Inflammatory macrophage treated with lipopolysaccharide for 4 hours (primary cell): ENCODE data around the gene EXOC3L1.
A peak's percentile ranks its signal among the peaks of the same experiment; 100 is the strongest.

Experiments used
- DNase-seq: peaks from one replicate; pipeline ENCODE4 v3.0.0-alpha.2; 2020

Gene EXOC3L1

DNA sequence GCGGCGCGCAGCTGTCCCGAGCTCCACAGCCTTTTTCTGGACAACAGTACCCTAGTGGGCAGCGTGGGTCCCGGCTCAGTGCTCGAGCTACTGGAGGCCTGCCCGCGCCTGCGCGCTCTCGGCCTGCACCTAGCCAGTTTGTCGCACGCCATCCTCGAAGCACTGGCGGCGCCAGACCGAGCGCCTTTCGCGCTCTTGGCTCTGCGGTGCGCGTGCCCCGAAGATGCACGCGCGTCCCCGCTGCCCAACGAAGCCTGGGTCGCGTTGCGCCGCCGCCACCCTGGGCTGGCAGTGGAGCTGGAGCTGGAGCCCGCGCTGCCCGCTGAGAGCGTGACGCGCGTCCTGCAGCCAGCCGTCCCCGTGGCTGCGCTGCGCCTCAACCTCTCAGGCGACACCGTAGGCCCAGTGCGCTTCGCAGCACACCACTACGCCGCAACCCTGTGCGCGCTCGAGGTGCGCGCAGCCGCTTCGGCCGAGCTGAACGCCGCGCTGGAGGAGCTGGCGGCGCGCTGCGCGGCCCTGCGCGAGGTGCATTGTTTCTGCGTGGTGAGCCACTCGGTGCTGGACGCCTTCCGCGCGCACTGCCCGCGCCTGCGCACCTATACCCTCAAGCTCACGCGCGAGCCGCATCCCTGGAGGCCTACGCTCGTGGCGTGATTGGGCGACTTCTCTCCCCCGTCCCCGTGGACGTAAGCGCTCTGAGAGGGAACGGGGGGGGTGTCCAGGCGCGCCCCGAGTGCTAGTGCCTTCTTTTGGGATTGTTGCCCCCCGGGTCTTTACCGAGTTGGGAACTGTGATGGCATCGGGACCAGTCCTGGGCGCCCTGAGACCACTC lies 26.6 kb downstream of the EXOC3L1 start:
- peak; percentile 32 for DNase-seq

DNA sequence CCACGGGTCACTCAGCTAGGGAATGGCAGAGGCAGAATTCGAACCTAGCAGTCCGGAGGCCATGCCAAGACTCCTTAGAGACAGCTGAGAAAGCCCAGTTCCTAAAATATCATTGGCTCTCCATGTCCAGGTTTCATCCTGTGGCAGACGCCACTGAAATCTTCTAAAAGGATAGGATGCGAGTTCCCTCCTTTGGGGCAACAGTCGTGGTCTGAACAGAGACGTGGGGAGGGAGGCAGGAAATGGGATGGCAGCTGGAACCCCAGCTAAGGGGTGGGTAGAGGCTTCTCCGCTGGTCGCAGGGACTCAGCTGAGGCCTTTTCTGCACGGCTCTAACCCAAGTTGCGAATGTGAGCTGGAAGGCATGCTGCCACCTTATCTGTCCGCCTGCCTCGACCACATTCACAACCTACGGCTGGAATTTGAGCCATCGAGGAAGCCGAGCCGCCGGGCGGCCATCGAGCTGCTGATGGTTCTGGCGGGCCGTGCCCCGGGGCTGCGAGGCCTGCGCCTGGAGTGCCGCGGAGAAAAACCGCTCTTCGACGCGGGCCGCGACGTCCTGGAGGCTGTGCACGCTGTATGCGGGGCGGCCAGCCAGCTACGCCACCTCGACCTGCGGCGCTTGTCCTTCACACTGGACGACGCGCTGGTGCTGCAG lies 27.3 kb downstream of the EXOC3L1 start:
- DNase-seq = peak; percentile 47

DNA sequence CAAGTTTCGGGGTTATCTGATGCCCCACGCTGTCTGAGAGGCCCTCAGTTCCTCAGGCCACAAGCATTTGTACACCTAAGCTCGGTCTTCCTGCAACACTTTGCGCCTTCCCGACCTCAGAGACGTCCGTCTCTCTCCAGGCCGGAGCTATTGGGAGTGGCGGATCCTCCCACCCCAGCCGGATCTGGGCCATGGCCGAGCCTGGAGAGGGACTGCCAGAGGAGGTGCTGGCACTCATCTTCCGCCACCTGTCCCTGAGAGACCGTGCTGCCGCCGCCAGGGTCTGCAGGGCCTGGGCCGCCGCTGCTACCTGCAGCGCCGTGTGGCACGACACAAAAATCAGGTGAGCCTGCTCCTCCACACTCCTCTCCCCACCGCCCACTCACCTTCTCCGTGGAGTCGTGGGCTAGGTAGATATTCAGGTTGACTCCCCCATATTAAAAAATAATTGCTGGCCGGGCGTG lies 28.3 kb downstream of the EXOC3L1 start:
- DNase-seq = no peak

DNA sequence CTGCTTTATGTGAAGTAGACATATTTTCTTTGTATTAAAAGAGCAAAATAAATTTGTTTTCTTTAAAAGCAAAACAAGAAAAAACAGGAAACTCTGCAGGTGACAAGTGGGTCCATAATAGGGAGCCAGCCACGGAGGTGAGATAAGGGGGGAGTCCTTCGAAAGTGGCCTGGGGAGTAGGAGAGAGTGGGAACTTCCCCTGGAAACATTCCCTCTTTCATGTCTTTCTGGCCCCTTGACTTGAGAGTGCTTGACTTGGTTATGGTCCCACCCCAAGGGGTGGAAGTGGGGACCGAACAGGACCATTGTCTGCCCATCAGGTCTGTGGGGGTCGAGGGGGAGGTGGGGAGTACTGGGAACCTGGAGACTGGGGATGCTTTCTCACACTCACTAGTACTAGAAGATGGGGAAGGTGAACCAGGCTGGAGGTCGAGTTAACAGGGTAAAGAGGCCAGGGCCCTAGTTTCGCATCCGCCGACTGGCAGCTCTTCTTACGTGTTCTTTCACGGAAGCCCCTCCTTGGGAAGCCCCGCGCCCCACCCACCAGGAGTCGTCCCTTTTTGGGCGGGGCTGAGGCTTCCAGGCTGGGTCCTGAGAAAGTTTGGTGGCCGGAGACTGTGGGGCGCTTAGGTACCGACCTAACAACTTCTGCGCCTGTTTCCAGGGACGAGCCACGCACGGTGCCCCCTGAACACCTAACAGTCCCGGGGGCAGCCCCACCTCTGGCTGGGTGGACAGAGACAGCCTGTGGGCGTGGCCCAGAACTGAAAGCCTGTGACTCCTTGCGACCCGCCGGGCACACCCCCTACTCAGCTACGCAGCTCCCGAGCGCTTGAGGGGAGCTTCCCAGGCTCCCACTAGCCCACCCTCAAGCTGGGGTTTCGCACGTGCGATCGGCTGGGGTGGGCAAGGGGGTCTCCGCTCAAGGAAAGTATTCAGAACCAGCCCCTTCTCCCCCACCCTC lies 31.0 kb downstream of the EXOC3L1 start:
- peak; percentile 94 for DNase-seq

DNA sequence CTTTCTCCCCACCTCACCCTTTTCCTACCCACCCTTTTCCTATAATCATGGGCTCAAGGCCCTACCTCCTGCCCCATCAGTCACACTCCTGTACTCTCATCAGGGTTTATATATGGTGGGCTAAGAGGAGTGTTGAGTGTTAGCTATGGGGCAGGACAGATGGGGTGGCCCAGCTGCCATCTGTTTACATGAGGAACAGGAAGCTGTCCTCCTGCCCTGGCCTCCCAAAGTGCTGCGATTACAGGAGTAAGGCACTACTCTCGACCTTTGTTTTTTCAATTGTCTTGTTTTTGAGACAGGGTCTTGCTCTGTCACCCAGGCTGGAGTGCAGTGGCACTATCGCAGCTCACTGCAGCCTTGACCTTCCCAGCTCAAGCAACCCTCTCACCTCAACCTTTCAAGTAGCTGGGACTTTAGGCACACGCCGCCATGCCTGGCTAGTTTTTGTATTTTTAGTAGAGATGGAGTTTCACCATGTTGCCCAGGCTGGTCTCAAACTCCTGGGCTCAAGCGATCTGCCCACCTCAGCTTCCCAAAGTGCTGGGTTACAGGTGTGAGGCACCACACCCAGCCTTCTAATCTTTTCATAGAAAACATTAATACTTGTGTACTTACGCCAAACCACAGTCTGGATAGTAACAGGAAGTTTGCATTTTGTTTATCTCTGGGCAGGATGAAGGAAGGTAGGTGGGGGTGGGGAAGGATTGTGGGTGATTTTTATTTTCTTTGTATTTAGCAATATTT lies 31.9 kb downstream of the EXOC3L1 start:
- DNase-seq = no peak

DNA sequence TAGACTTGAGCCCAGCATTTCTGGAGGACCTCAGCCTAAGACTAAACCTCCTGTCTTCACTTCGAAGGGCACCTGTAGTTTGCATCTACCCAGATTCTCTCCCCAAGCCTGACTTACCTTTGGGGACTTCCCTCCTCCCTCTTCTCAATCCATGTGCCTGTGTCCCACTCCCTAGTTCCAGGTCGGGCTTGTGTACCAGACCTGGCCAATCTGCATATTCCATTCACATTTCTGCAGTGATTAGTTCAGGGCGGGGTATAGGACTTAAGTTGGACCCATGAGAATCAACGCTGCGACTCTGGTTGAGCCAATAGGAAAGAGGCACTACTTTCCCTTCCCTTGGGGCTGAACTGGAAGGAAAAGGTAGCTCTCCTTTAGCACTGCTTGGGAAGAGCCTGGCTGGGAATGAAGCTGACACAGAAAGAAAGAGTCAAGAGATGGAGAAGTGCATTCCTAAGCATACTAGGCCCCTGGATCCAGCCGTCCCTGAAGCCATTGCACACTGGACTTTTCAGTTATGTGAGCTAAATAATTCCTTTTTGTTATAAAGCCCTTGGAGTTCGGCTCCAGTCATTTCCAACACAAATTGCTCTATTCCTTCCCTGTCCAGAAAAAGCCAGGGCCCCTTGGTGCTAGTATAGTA lies 32.7 kb downstream of the EXOC3L1 start:
- no peak for DNase-seq

DNA sequence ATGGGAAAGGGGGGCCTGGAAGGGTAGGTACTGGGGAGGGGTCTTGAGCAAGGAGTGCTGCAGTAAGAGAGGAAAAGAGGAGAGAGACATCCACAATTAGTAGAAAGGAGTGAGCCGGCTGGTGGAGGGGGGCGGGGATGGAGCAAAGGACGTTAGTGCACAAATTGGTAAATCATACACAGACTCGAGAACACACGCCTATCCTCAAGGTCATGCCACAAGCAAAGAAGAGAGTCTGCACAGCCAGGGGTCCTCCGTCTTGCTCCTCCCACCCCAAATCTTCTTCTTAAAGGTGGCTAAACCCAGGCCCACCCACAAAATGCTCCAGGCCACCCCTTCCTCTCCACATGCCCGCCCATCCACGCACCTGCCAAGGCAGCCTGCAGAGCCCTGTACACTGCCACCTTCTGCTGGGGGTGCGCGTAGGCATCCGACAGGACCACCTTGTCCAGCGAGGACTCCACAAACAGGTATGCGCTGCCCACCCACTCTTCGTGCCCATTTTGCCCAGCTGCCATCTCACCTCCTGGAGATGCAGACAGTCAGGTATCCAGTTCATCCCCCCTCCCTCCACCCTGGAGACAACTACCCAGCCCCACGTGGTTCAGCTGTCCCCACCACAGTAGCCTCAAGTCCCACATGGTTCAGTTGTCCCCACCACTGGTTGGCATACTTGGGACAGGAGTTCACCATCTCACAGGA lies 33.6 kb downstream of the EXOC3L1 start:
- no peak for DNase-seq

DNA sequence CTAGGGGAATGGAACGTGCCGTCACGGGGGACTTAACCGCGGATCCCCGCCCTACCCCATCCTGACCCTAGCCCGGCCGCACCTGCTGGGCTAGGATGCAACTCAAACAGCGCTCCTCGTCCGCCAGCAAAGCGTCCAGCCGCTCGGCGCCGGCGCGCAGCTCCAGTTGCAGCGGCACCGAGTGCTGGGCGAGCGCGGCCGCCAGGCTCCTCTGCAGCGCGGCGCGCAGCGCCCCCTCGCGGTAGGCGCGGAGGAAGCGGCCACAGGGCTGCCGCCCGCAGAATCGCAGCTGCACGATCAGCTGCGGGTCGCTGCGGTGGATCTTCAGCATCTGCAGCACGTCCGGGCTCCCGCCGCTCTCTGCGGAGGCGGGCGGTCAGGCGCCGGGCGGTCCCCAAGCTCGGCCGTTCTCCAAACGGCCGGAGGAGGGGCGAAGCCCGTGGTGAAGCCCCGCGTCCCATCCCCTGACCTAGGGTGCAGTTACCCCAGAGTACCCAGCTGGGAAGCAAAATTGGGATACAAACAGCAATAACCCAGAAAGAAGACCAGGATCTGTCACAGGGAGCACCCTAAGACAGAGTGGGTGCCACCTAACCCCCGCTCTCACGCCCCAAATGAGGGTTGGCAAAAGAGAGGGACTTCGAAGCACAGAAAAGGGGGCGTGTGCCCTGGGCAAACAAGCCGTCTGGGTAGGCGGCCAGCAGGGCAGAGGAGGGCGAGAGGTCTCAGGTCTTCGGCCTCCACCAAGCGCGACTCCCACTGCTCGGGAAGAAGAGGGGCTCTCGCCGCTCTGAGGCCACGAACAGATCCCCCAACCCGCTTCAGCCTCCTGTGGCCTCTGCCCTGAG lies 34.4 kb downstream of the EXOC3L1 start:
- DNase-seq = peak; percentile 70

DNA sequence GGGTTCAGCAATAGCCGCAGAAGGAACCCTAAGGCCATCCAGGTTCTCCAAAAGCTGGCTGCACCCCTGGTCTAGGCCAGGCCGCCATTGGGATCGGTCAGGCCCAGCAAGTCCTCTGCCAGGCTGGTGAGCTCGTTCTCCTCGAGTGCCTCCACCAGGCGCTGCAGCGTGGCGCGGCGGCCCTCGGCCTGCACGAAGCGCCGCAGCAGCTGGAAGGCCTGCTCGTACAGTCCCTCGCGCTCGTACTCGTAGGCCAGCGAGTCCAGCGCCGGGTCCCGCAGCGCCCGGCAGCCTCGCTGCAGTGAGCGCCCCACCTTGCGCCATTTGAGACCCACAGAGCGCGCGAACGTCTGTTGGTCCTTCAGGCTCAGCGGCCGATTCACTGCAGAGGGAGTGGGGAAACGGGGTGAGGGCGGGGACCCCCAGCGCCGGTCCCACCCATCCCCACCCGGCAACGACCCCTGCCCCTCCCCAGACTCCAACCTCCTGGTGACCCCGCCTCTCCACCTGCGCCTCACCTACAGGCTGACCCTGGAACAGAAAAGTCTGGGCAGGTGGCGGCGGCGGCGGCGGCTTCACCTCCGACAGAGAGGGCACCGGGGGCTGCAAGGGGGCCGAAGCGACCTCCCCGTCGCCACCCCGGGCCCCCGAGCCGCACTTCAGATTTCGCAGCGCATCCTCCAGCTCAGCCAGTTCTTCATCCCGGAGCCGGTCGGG lies 35.2 kb downstream of the EXOC3L1 start:
- no peak for DNase-seq

DNA sequence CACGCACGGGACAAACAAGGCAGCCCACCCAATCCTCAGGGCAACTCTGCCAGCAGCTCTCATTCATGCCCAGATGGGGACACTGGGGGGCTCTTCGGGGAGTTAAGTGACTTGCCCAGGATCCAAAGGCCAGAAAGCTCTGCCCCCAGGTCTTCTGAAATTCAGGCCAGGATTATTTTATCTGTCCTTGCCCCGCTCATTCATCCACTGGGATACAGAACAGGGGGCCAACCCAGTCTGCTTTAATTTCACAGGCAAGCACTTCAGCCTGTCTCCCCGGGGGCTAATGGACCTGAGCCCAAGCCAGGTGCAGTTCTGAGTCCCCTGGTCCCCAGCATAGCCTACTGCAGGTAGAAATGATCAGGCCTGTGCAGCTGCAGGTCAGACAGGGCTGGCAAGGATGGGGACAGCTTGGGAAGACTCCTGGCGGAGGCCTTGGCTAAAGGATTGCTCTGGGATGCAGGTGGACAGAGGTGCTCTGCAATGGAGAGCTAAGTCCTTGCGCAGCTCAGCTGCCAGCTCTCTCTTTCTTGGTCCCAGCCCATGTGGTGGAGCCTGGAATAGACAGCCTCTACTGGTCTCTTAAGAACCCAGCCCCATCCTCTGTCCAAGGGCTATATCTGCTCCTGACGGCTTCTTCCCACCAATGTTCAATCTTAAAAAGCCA lies 38.4 kb downstream of the EXOC3L1 start:
- DNase-seq = no peak

DNA sequence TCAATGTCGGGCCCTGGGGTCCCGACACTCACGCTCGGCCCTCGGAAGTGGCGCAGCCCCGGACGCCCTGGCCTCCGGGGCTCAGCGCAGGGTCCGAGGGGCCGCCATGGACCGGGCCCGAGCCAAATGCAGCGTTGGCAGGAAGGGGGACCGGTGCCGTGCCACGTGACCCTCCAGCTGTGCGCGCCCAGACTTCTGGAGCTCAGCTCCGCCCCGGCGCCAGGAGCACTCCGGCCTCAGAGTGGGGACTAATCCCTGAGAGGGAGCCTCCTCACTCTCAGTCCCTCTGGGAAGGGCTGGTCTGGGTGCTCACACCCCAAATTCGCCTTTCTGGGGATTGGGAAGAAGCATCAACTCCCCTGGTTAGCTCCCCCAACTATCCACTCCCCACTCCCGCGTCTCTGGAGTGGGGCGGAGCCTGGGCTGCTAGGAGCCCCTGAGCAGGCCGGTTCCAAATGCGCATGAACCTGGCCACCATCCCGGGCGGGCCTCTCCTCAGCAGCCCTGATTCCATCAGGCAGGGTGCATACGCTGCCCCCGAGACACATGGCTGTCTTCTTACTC lies 39.0 kb downstream of the EXOC3L1 start, which contains the start of gene B3GNT9:
Gene B3GNT9 (minus strand): TSS at position 166 of the 564 bp plus-strand sequence. CDS start 513 bp downstream, outside the sequence.
- no peak for DNase-seq

DNA sequence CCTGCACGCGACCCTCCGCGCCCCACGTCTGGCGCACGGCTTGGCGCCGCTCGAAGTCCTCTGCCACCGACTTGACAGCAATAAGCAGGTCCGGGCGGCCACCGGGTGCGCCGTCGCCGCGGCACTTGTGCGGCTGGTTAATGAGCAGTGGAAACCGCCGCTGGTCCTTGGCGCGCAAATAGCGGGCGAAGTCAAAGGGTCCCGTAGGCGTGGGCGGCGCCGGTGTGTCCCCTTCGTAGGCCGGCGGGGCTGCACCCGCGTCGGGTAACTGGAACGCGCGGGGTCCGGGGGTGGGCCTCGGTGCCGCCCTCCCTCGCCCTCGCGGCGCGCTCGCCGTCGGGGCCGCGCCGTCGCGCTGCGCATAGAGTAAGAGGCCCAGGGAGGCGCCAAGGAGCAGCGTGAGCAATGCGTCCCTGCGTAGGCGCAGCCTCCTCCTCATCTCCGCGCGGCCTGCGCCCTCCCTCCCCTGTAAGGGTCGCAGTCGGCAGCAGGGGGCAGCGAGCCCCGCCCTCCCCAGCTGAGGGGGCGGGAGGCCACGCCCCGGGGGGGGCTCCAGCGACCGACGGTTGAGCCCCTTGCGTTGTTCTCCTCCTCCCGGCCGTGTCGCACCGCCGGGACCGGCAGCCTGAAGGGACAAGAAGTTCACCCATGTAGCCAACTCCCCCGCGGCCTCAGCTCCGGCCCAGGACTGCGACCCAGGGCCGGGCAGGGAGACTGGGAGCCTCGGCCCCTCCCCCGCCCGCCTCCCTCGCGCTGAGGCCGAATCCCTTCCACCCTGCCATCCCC lies 39.7 kb downstream of the EXOC3L1 start:
- DNase-seq = peak; percentile 30

DNA sequence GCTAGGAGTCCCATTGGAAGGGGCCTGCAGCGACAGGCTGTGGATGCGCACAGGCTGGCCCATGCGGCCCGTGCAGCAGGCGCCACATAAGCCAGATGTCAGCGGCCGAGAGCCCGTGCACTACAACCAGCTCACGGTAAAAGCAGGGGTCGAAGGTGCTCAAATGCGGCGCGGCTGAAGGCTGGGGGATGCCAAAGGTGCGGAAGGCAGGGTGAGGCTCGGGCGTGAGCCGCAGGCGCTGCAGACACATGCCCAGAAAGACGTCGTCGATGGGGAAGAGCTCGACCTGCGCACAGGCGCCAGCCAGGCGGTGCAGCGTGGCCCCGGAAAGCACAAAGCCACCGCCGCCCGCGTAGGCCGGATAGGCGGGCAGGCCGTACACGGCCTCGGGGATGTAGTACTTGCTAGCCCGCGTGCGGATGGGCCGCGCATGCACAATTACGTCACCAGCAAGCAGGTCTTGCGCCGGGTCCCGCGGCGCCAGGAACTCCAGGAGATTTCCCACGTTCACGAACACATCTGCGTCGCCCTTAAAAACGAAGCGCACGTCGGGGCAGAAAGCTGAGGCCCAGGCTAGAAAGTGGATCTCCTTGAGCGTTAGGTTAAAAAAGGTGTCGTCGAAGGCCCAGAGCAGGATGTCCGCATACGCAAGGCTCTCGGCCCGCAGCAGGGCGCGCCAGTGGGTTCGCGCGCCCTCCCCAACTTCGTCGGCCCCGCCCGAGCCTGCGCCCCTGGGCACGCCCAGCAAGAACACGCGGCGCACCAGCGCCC lies 40.5 kb downstream of the EXOC3L1 start:
- no peak for DNase-seq

DNA sequence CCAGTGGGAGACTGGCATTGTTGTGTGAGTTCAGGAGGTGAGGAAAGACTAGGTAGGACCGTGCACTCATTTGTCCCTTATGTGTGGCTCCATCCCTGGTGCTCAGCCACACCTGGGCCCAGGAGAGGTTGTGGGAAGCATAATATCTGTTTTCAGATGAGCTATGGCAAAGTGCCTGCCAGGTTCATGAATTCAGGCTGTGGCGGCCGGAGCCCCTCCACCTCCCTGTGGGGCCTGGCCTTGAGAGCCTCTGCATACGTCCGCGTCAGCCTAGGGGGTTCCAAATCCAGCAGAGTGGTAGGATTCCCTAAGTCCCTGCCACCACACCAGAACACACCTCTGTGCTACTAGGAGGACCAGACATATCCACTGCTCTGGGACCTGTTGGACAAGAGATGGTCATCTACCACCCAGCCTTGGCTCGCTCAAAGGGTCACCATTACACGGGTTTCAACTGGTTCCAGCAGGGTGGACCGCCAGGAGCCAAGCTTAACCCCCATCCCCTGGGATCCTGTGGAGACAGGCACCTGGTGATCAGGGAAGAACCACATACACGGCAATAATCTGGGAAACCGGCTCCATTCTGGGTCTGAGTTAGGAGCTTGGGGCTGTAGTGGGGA lies 41.2 kb downstream of the EXOC3L1 start:
- no peak for DNase-seq

DNA sequence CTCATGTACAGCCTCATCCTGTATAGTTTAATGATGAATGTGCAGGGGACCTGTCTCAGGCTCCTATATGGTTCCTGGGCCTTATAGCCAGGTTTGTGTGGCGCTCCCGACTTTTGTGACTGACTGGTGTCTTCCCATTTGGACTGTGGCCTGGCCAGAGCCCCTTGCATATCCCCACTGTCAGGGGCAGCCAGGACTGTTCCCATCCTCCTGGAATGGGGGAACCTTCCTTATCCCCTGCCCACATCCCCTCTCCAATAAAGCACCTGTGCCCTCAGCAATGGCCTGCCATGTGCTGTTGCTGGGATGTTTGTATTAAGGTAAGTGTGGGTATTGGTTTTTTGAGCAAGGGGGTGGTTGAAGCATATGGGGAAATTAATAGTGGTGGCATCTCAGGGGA lies 41.7 kb downstream of the EXOC3L1 start:
- no peak for DNase-seq

DNA sequence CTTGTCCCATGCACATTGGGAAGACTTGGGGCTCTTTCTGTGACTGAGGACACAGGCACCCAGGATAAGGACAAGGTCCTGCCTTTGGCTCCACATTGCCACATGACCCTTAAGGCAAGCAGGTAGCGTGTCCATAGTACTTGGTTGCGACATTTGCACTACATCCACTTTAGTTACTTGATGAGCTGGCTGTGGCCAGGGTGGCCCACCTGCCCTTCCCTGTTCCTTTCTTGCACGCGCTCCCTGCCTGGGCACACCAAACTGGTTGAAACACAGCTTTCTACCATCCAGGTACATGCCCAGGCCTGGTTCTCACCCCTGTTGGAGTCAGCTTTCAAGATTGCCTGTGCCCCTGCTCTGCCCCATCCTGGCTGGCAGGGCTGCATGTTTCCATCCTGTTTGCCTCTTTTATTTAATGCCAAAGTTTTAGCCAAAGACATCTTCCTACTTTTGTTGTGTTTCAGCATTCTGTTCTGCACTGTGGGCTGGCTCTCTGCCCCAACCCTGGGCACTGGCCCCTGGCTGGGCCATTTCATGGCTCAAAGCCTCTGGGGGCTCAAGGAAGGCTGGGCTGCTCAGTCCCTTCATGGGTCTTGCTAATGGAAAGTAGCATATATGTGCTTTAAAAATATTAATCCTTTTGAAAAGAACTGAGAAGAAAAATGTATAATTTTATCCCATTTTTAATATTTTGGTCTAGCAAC lies 42.3 kb downstream of the EXOC3L1 start:
- DNase-seq = no peak
